Panc1 (cell line): ENCODE measurements around the gene TTC39B. TPM values are rescaled to one million over a fixed set of nuclear protein-coding genes. Genes with fewer than 3 reads are reported as not detected.

Experiments
- ATAC-seq: fragments of 200-7000 bp; cut with Tn5 transposase; 2 replicates; pipeline ENCODE4 v1.9.1; 2020; ENCODE audit warnings: mild to moderate bottlenecking, moderate library complexity
- BruUV-seq: library from RNA; stranded (reverse); fragments of 400-500 nt; replicated peaks from 2 replicates; lab custom pipeline; 2021; lab: Mats Ljungman, UMichigan
- CTCF ChIA-PET: fragments of 300-600 bp; sonication (Branson Sonifier 250); formaldehyde crosslinking; loops from one replicate; lab custom pipeline; 2022; ENCODE audit warnings: antibody characterized with exemption; lab: Charles Lee
- POLR2A ChIA-PET: fragments of 300-600 bp; sonication (Branson Sonifier 250); formaldehyde crosslinking; loops from one replicate; lab custom pipeline; 2022; ENCODE audit warnings: antibody characterized with exemption; lab: Charles Lee
- DNase-seq: peaks from one replicate; pipeline ENCODE4 v3.0.0-alpha.2; 2010; ENCODE audit warnings: low read depth, low spot score
- H3K27ac ChIP-seq: 2 replicates; pipeline ENCODE4 v1.5.1; 2011; ENCODE audit warnings: mild to moderate bottlenecking, low read length, inconsistent platforms
- H3K27me3 ChIP-seq: fragments of 200-500 bp; sonication (Bioruptor generic); 2 replicates; pipeline ENCODE4 v1.6.0; 2014; ENCODE audit warnings: low read length, inconsistent platforms; ENCODE audit not compliant: control insufficient read depth, insufficient read depth
- H3K36me3 ChIP-seq: fragments of 200-500 bp; sonication (Bioruptor generic); 2 replicates; pipeline ENCODE4 v1.5.1; 2014; ENCODE audit warnings: inconsistent platforms, mild to moderate bottlenecking, low read length, moderate library complexity; ENCODE audit not compliant: control insufficient read depth, insufficient read depth
- H3K4me1 ChIP-seq: 2 replicates; pipeline ENCODE4 v1.5.1; 2011; ENCODE audit warnings: inconsistent platforms, mild to moderate bottlenecking, low read length, moderate library complexity; ENCODE audit not compliant: control insufficient read depth, insufficient read depth
- H3K4me3 ChIP-seq, 2 experiments: 2 replicates each; pipeline ENCODE4 v1.5.1; 2011 to 2012; ENCODE audit warnings: low read depth in 2 of 2, low read length in 2 of 2, mild to moderate bottlenecking in 2 of 2, inconsistent platforms in 1 of 2, moderate library complexity in 1 of 2
- H3K9me3 ChIP-seq: fragments of 200-500 bp; sonication (Bioruptor generic); 2 replicates; pipeline ENCODE4 v1.5.1; 2014; ENCODE audit warnings: low read depth, mild to moderate bottlenecking, inconsistent platforms, low read length, moderate library complexity; ENCODE audit not compliant: control insufficient read depth, insufficient read depth
- CTCF ChIP-seq: fragments of 450-650 bp; IDR thresholded peaks from 2 replicates; pipeline ENCODE4 v1.5.1; 2017; ENCODE audit warnings: mild to moderate bottlenecking
- POLR2AphosphoS5 ChIP-seq: IDR thresholded peaks from 2 replicates; pipeline ENCODE4 v1.6.1; 2012; ENCODE audit warnings: mild to moderate bottlenecking, low read depth, low read length, moderate library complexity
- REST ChIP-seq, 2 experiments: IDR thresholded peaks; 2 replicates each; pipeline ENCODE4 v1.6.1; 2011 to 2012; ENCODE audit warnings: low read depth in 2 of 2, control low read depth in 1 of 2, low read length in 1 of 2, mild to moderate bottlenecking in 1 of 2, moderate library complexity in 1 of 2; ENCODE audit not compliant: insufficient read depth in 1 of 2
- SIN3A ChIP-seq: IDR thresholded peaks from 2 replicates; pipeline ENCODE4 v1.6.1; 2012; ENCODE audit warnings: low read depth, mild to moderate bottlenecking, low read length, moderate library complexity, borderline replicate concordance; ENCODE audit not compliant: insufficient read depth
- TCF7L2 ChIP-seq: IDR thresholded peaks from 2 replicates; pipeline ENCODE4 v1.6.1; 2011; ENCODE audit warnings: mild to moderate bottlenecking, low read depth, low read length, inconsistent platforms
- in situ Hi-C: cut with HindIII; loops from 2 replicates; pipeline ENCODE4 v1.10.0; 2016; ENCODE audit warnings: low sequenced_read_pairs, low pct_unique_long_range_greater_than_20kb
- intact Hi-C: fragments of 100-400 bp; cut with micrococcal nuclease; formaldehyde crosslinking; loops from one replicate; pipeline ENCODE4 v1.10.0; 2022; ENCODE audit not compliant: unreplicated experiment
- total RNA-seq: library from RNA; stranded (reverse); gene quantifications from one replicate; pipeline ENCODE4 v1.2.1, GENCODE V29; 2021; ENCODE audit not compliant: unreplicated experiment

The TTC39B gene
- total RNA-seq, 1 experiment from 2014 or later = 1.6 TPM

GRCh38 chr9:15192856-15193255, 114.2 kb downstream of the TTC39B start:
- in situ Hi-C loops = no loop called here
- CTCF ChIA-PET = no interaction called here
- no peak for DNase-seq
- no peak overlapping the region for H3K27ac ChIP-seq
- H3K4me3 ChIP-seq = no peak overlapping the region
- no peaks in the 10 kb centered on the region for H3K27me3 ChIP-seq
- intact Hi-C loops = no loop called here
- no peaks in the 10 kb centered on the region for H3K4me1 ChIP-seq
- H3K36me3 ChIP-seq = no peaks in the 10 kb centered on the region; the same call in 1 of the 2 replicates
- no TSS peak for BruUV-seq
- H3K9me3 ChIP-seq = no peaks in the 10 kb centered on the region
- no peak for TF ChIP-seq POLR2AphosphoS5
- no peak for TF ChIP-seq REST (IDR thresholded peaks at IDR 0.05; ENCODE audit: insufficient read depth in 1 of 2, low read depth in 2 of 2, low read length in 1 of 2)
- TF ChIP-seq CTCF = no peak
- TF ChIP-seq TCF7L2 = no peak
- no peak for TF ChIP-seq SIN3A
- ATAC-seq = no peak
- POLR2A ChIA-PET = no interaction called here

- no peak for TF ChIP-seq POLR2AphosphoS5
- TF ChIP-seq TCF7L2 = no peak
- no peak for TF ChIP-seq CTCF
- TF ChIP-seq SIN3A = no peak
- POLR2A ChIA-PET = no interaction called here
- intact Hi-C loops = no loop called here
- no TSS peak for BruUV-seq
- Histone ChIP-seq H3K4me1 (no peaks in the 10 kb centered on the region), H3K27ac (no peak overlapping the region), H3K9me3 (no peaks in the 10 kb centered on the region), H3K36me3 (no peaks in the 10 kb centered on the region; the same call in 1 of the 2 replicates), H3K4me3 (no peak overlapping the region), H3K27me3 (no peaks in the 10 kb centered on the region)
- in situ Hi-C loops = no loop called here
- ATAC-seq (no peak), DNase-seq (no peak)
- CTCF ChIA-PET = no interaction called here
Measured at GRCh38 chr9:15191378-15191777, 115.6 kb downstream of the TTC39B start.
